HepG2 (cell line): ENCODE data around the gene ROM1. TPM values are rescaled to one million over a fixed set of nuclear protein-coding genes. Genes with fewer than 3 reads are reported as not detected.
A peak's percentile ranks its signal among the peaks of the same experiment; 100 is the strongest.

Experiments used
- CENPT ChIP-seq: sonication (generic); formaldehyde crosslinking; IDR thresholded peaks from 2 replicates; pipeline ENCODE4 v1.8.0; 2022; ENCODE audit warnings: low read depth, mild to moderate bottlenecking, moderate library complexity, missing genetic modification reagents
- GRHL1 ChIP-seq: sonication (generic); formaldehyde crosslinking; conservative IDR thresholded peaks from 2 replicates; pipeline ENCODE4 v1.8.0; 2022; ENCODE audit warnings: missing genetic modification reagents
- HMGA1 ChIP-seq: sonication (generic); formaldehyde crosslinking; conservative IDR thresholded peaks from 2 replicates; pipeline ENCODE4 v1.4.0; 2020; ENCODE audit warnings: missing genetic modification reagents
- RCOR2 ChIP-seq: IDR thresholded peaks from 2 replicates; pipeline ENCODE4 v1.6.1; 2016; ENCODE audit warnings: missing biosample characterization, missing genetic modification reagents
- SIN3B ChIP-seq: fragments of 150-350 bp; IDR thresholded peaks from 2 replicates; pipeline ENCODE4 v1.6.1; 2014; ENCODE audit warnings: low read length
- THAP8 ChIP-seq: sonication (generic); formaldehyde crosslinking; IDR thresholded peaks from 2 replicates; pipeline ENCODE4 v1.5.1; 2020; ENCODE audit warnings: missing genetic modification reagents, mild to moderate bottlenecking, borderline replicate concordance
- ZNF468 ChIP-seq: sonication (generic); formaldehyde crosslinking; IDR thresholded peaks from 2 replicates; pipeline ENCODE4 v1.8.0; 2022; ENCODE audit warnings: mild to moderate bottlenecking, moderate library complexity, missing genetic modification reagents
- ZNF710 ChIP-seq: sonication (generic); formaldehyde crosslinking; IDR thresholded peaks from 2 replicates; pipeline ENCODE4 v1.5.0; 2020; ENCODE audit warnings: mild to moderate bottlenecking, missing genetic modification reagents, borderline replicate concordance
- ZNF841 ChIP-seq: sonication (generic); formaldehyde crosslinking; IDR thresholded peaks from 2 replicates; pipeline ENCODE4 v1.8.1; 2023; ENCODE audit warnings: missing genetic modification reagents, borderline replicate concordance
- polyA plus RNA-seq, 8 experiments: library from polyadenylated mRNA; depleted of rRNA in 3 of 8; stranded (reverse) in 7 of 8; unstranded in 1 of 8; fragments of >200 nt; fragmentation: Illumina TruSeq in 4 of 8; extraction: Trizol in 4 of 8; gene quantifications; 2 replicates each; pipeline versions ENCODE4 v1.2.1 to v1.2.3, GENCODE V29; 2011 to 2016; ENCODE audit warnings: low read depth in 4 of 8, missing spikeins in 1 of 8, mixed read lengths in 1 of 8; ENCODE audit not compliant: insufficient read depth in 1 of 8
- total RNA-seq, 5 experiments: library from RNA; depleted of rRNA; stranded (reverse); fragments of >200 nt; fragmentation: Illumina TruSeq; extraction: Trizol; gene quantifications; 2 replicates each; pipeline ENCODE4 v1.2.3, GENCODE V29; 2016; ENCODE audit warnings: low read depth in 1 of 5
- TF ChIP-seq, protein P1 (sequence below): sonication (generic); formaldehyde crosslinking; IDR thresholded peaks from 2 replicates; pipeline ENCODE4 v1.4.0; 2020; ENCODE audit warnings: mild to moderate bottlenecking, missing genetic modification reagents
- TF ChIP-seq, protein P2 (sequence below): IDR thresholded peaks from 2 replicates; pipeline ENCODE4 v1.6.1; 2016; ENCODE audit warnings: mild to moderate bottlenecking

The ROM1 gene
- total and polyA plus RNA-seq, 2 of the 13 experiments (the other 11 are each of a cell fraction or from before 2014, with no cell fraction given), result 1.2 to 2.4 TPM

- TF ChIP-seq GRHL1 (CRISPR knock-in tag), result no peak
- peak; percentile 80 for TF ChIP-seq ZNF710
- TF ChIP-seq, protein P1, sequence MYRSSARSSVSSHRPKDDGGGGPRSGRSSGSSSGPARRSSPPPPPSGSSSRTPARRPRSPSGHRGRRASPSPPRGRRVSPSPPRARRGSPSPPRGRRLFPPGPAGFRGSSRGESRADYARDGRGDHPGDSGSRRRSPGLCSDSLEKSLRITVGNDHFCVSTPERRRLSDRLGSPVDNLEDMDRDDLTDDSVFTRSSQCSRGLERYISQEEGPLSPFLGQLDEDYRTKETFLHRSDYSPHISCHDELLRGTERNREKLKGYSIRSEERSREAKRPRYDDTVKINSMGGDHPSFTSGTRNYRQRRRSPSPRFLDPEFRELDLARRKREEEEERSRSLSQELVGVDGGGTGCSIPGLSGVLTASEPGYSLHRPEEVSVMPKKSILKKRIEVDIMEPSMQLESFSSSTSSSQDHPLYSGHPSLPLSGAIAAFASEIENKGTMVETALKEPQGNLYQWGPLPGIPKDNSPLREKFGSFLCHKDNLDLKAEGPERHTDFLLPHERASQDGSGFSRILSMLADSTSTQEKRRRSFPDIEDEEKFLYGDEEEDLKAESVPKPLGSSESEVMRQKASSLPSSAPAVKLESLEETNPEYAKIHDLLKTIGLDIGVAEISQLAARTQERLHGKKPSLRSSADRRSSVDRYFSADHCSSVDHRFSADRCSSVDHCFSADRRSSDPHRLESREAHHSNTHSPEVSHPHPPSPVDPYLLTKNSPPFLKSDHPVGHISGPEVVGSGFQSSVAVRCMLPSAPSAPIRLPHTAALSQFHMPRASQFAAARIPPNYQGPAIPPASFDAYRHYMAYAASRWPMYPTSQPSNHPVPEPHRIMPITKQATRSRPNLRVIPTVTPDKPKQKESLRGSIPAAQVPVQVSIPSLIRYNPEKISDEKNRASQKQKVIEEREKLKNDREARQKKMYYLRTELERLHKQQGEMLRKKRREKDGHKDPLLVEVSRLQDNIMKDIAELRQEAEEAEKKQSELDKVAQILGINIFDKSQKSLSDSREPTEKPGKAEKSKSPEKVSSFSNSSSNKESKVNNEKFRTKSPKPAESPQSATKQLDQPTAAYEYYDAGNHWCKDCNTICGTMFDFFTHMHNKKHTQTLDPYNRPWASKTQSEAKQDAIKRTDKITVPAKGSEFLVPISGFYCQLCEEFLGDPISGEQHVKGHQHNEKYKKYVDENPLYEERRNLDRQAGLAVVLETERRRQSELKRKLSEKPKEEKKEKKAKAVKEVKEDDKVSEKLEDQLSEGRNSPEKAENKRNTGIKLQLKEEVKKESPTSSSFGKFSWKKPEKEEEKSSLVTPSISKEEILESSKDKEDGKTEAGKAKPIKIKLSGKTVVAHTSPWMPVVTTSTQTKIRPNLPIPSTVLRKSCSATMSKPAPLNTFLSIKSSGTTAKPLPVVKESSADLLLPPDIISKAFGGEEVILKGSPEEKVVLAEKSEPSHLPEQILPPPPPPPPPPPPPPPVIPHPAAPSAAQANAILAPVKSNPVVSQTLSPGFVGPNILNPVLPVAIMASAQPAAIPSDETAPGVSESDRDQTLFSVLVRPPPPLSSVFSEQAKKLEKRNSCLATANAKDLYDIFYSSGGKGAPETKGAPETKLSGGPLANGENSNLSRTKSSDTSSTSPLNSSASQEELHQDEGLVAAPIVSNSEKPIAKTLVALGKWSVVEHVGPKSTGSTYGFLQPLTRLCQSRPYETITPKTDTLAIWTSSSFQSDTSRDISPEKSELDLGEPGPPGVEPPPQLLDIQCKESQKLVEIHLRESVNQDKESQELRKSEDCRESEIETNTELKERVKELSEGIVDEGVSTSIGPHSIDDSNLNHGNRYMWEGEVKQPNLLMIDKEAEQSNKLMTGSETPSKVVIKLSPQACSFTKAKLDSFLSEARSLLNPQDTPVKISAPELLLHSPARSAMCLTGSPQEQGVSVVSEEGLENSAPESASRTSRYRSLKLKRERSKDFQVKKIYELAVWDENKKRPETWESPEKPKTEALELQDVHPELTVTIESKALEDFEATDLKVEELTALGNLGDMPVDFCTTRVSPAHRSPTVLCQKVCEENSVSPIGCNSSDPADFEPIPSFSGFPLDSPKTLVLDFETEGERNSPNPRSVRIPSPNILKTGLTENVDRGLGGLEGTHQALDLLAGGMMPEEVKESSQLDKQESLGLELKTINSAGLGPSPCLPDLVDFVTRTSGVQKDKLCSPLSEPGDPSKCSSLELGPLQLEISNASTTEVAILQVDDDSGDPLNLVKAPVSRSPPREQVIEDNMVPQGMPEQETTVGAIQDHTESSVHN (CRISPR knock-in tag), result no peak
- peak; percentile 53; the same call in 1 of the 2 replicates for TF ChIP-seq ZNF841
- TF ChIP-seq SIN3B, result peak; percentile 55; the same call in 1 of the 2 replicates
- TF ChIP-seq CENPT, result no peak
- peak; percentile 60; the same call in 1 of the 2 replicates for TF ChIP-seq RCOR2 (CRISPR knock-in tag)
- no peak for TF ChIP-seq HMGA1
- TF ChIP-seq, protein P2, sequence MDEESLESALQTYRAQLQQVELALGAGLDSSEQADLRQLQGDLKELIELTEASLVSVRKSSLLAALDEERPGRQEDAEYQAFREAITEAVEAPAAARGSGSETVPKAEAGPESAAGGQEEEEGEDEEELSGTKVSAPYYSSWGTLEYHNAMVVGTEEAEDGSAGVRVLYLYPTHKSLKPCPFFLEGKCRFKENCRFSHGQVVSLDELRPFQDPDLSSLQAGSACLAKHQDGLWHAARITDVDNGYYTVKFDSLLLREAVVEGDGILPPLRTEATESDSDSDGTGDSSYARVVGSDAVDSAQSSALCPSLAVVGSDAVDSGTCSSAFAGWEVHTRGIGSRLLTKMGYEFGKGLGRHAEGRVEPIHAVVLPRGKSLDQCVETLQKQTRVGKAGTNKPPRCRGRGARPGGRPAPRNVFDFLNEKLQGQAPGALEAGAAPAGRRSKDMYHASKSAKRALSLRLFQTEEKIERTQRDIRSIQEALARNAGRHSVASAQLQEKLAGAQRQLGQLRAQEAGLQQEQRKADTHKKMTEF, result peak; percentile 97
- peak; percentile 20; the same call in 1 of the 2 replicates for TF ChIP-seq THAP8 (CRISPR knock-in tag)
- no peak for TF ChIP-seq ZNF468 (CRISPR knock-in tag)
Observed at GRCh38 chr11:62621567-62622470, 8.8 kb downstream of the ROM1 start, which contains the start of gene B3GAT3 (continued).
